Caco-2 (cell line): ENCODE data around the gene TRIM2. TPM values are rescaled to one million over a fixed set of nuclear protein-coding genes. Genes with fewer than 3 reads are reported as not detected.

Experiments
- BruUV-seq: library from RNA; stranded (reverse); fragments of 400-500 nt; replicated peaks from 2 replicates; lab custom pipeline; 2021; lab: Mats Ljungman, UMichigan
- CTCF ChIA-PET: fragments of 300-600 bp; sonication (Branson Sonifier 250); formaldehyde crosslinking; loops from one replicate; lab custom pipeline; 2022; ENCODE audit warnings: antibody characterized with exemption; lab: Charles Lee
- POLR2A ChIA-PET: fragments of 300-600 bp; sonication (Branson Sonifier 250); formaldehyde crosslinking; loops from one replicate; lab custom pipeline; 2022; ENCODE audit warnings: antibody characterized with exemption; lab: Charles Lee
- DNase-seq, 2 experiments: peaks; one replicate each; pipeline versions ENCODE4 v3.0.0 to v3.0.0-alpha.2; 2020 to 2022
- H3K27me3 ChIP-seq: replicated peaks from 2 replicates; pipeline ENCODE4 v1.6.0; 2011; ENCODE audit warnings: low read length; ENCODE audit not compliant: control insufficient read depth, insufficient read depth
- H3K36me3 ChIP-seq: 2 replicates; pipeline ENCODE4 v1.5.1; 2011; ENCODE audit warnings: low read length; ENCODE audit not compliant: control insufficient read depth, insufficient read depth
- H3K4me1 ChIP-seq: fragments of 250-450 bp; sonication (Bioruptor Pico); 2 replicates; pipeline ENCODE4 v1.5.1; 2020; ENCODE audit warnings: mild to moderate bottlenecking
- H3K4me3 ChIP-seq: 2 replicates; pipeline ENCODE4 v1.5.1; 2011; ENCODE audit warnings: low read depth, mild to moderate bottlenecking, control low read depth, low read length
- H3K9me3 ChIP-seq: fragments of 250-450 bp; sonication (Bioruptor Pico); 2 replicates; pipeline ENCODE4 v1.5.1; 2020; ENCODE audit warnings: mild to moderate bottlenecking, moderate library complexity
- H3K27ac Mint-ChIP-seq: one replicate; pipeline ENCODE4 v1.8.0; 2022; ENCODE audit warnings: mixed read lengths; ENCODE audit not compliant: unreplicated experiment
- H3K27me3 Mint-ChIP-seq: one replicate; pipeline ENCODE4 v1.8.0; 2022; ENCODE audit warnings: mixed read lengths; ENCODE audit not compliant: insufficient read depth, unreplicated experiment
- H3K36me3 Mint-ChIP-seq: one replicate; pipeline ENCODE4 v1.8.0; 2022; ENCODE audit warnings: mild to moderate bottlenecking, mixed read lengths; ENCODE audit not compliant: insufficient read depth, unreplicated experiment
- H3K4me1 Mint-ChIP-seq: one replicate; pipeline ENCODE4 v1.8.0; 2022; ENCODE audit warnings: low read depth, mixed read lengths; ENCODE audit not compliant: unreplicated experiment
- H3K4me3 Mint-ChIP-seq: one replicate; pipeline ENCODE4 v1.8.0; 2022; ENCODE audit warnings: mild to moderate bottlenecking, moderate library complexity, mixed read lengths; ENCODE audit not compliant: unreplicated experiment
- H3K9me3 Mint-ChIP-seq: one replicate; pipeline ENCODE4 v1.8.0; 2022; ENCODE audit warnings: mixed read lengths; ENCODE audit not compliant: unreplicated experiment
- intact Hi-C: fragments of 100-400 bp; cut with micrococcal nuclease; formaldehyde crosslinking; loops from one replicate; pipeline ENCODE4 v1.10.0; 2022; ENCODE audit not compliant: unreplicated experiment
- total RNA-seq: library from RNA; stranded (reverse); gene quantifications from 2 replicates; pipeline ENCODE4 v1.2.3, GENCODE V29; 2022
- TF ChIP-seq, protein P1 (sequence below), 2 experiments: fragments of 200-600 bp in 1 of 2; IDR thresholded peaks; 1 replicate in 1 of 2; 2 replicates in 1 of 2; pipeline versions ENCODE4 v1.5.1 to v1.8.0; 2011 to 2022; ENCODE audit warnings: antibody characterized with exemption in 1 of 2, control low read depth in 1 of 2, inconsistent platforms in 1 of 2, low read depth in 1 of 2, low read length in 1 of 2, mild to moderate bottlenecking in 1 of 2, moderate library complexity in 1 of 2; ENCODE audit not compliant: insufficient read depth in 1 of 2, severe bottlenecking in 1 of 2, unreplicated experiment in 1 of 2

Gene TRIM2
- total RNA-seq, 1 experiment from 2014 or later: 62.3 TPM

DNA sequence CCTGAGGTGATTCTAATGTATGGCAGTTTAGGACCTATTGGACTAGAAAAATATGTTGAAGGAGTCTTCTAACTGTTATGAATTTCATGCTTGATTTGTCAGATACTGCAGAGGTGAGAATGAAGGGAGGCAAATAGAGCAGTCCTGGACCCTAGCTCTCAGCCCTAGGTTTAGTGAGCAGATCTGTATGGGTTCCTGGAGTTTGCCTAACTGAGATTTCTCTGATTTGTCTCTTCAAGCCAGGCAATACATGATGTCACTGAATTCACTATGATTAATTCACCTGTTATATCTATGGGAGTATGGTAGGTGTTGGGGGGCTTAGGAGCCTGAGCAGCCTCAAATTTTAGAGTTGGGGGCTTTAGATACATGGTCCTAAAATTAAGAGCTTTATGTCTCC, 142.9 kb downstream of the TRIM2 start:
- peaks cover 17% of the 10 kb centered on the region for H3K4me1 ChIP-seq
- no TSS peak for BruUV-seq
- Mint-ChIP-seq H3K4me1 (peaks cover 20% of the 10 kb centered on the region), H3K27ac (peak overlapping the region; percentile 2), H3K4me3 (no peak overlapping the region), H3K36me3 (peaks cover 5% of the 10 kb centered on the region), H3K27me3 (no peaks in the 10 kb centered on the region), H3K9me3 (no peaks in the 10 kb centered on the region)
- ChIA-PET CTCF (interaction anchor here (0.5 to 1.7 kb wide), 2 partner anchors 11 to 227 kb away, joined by 3 to 9 read pairs; no protein-coding TSS in a partner anchor), POLR2A (no interaction called here)
- intact Hi-C loops: no loop called here
- H3K27me3 ChIP-seq: no peaks in the 10 kb centered on the region
- no peaks in the 10 kb centered on the region for H3K9me3 ChIP-seq
- H3K36me3 ChIP-seq: no peaks in the 10 kb centered on the region
- DNase-seq: no peak
- H3K4me3 ChIP-seq: no peak overlapping the region
- TF ChIP-seq, protein P1, sequence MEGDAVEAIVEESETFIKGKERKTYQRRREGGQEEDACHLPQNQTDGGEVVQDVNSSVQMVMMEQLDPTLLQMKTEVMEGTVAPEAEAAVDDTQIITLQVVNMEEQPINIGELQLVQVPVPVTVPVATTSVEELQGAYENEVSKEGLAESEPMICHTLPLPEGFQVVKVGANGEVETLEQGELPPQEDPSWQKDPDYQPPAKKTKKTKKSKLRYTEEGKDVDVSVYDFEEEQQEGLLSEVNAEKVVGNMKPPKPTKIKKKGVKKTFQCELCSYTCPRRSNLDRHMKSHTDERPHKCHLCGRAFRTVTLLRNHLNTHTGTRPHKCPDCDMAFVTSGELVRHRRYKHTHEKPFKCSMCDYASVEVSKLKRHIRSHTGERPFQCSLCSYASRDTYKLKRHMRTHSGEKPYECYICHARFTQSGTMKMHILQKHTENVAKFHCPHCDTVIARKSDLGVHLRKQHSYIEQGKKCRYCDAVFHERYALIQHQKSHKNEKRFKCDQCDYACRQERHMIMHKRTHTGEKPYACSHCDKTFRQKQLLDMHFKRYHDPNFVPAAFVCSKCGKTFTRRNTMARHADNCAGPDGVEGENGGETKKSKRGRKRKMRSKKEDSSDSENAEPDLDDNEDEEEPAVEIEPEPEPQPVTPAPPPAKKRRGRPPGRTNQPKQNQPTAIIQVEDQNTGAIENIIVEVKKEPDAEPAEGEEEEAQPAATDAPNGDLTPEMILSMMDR (IDR thresholded peaks at IDR 0.05; ENCODE audit: insufficient read depth in 1 of 2, low read depth in 1 of 2, low read length in 1 of 2, severe bottlenecking in 1 of 2, unreplicated experiment in 1 of 2): no peak

DNA sequence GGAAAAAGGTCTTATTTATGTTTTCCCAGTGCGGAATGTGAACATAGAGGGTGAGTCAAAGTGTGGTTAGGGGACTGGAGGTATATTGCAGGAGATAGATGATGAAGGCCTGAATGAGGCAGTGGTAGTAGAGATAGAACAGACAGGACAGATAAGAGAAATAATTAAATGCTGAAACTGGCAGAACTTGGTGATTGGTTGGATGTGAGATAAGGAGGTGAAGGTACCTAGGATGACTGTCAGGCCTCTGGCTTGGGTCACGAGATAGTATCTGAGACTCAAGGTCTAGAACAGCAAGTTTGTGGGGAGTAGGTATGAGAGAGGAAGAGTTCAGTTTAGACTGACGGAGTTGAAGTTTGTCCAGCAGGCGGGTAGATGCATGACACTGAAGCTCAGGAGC, 143.8 kb downstream of the TRIM2 start:
- intact Hi-C loops: no loop called here
- peaks cover 17% of the 10 kb centered on the region for H3K4me1 ChIP-seq

DNA sequence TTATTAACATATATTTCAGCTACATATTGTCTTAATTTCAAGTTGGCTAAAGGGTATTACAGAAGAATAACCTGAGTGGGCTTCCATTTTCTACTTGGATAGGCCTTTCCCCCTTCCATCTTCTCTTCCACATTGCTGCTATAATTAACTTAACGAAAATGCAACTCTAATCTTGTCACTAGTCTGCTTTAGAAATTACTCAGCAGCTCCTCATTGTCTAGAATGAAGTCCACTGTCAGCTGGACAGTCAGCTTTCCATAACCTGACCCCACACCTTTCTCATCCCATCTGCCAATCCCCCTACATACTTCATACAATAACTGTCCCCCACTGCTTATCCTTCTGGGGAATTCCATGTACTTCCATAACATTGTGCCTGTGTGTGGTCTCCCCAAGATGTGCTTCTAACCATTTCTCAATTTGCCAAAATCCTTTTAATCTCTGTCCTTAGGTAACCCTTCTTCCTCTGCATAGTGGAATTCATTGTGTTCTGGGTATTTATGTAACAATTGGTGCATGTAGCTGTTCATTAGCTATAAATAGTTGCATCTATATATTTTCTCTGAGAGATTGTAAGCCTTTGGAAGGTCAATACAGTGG, 145.1 kb downstream of the TRIM2 start:
- DNase-seq: no peak
- BruUV-seq: no TSS peak
- intact Hi-C loops: no loop called here
- H3K36me3 Mint-ChIP-seq: peaks cover 5% of the 10 kb centered on the region
- H3K27me3 ChIP-seq: no peaks in the 10 kb centered on the region
- no peak overlapping the region for H3K4me3 ChIP-seq
- H3K9me3 Mint-ChIP-seq: no peaks in the 10 kb centered on the region
- TF ChIP-seq, protein P1 (IDR thresholded peaks at IDR 0.05; ENCODE audit: insufficient read depth in 1 of 2, low read depth in 1 of 2, low read length in 1 of 2, severe bottlenecking in 1 of 2, unreplicated experiment in 1 of 2): no peak
- H3K4me1 Mint-ChIP-seq: peaks cover 20% of the 10 kb centered on the region
- ChIA-PET POLR2A (no interaction called here), CTCF (no interaction called here)
- no peaks in the 10 kb centered on the region for H3K9me3 ChIP-seq
- no peaks in the 10 kb centered on the region for H3K27me3 Mint-ChIP-seq
- no peak overlapping the region for H3K4me3 Mint-ChIP-seq
- H3K36me3 ChIP-seq: no peaks in the 10 kb centered on the region
- H3K4me1 ChIP-seq: peaks cover 17% of the 10 kb centered on the region
- no peak overlapping the region for H3K27ac Mint-ChIP-seq

More for the DNA sequence above, 143.8 kb downstream of the TRIM2 start:
- POLR2A ChIA-PET: no interaction called here
- H3K4me3 Mint-ChIP-seq: no peak overlapping the region
- BruUV-seq: no TSS peak
- H3K27me3 Mint-ChIP-seq: no peaks in the 10 kb centered on the region
- no peak for DNase-seq
- TF ChIP-seq, protein P1 (IDR thresholded peaks at IDR 0.05; ENCODE audit: insufficient read depth in 1 of 2, low read depth in 1 of 2, low read length in 1 of 2, severe bottlenecking in 1 of 2, unreplicated experiment in 1 of 2): no peak
- H3K36me3 Mint-ChIP-seq: peaks cover 5% of the 10 kb centered on the region
- Histone ChIP-seq H3K9me3 (no peaks in the 10 kb centered on the region), H3K4me3 (no peak overlapping the region), H3K27me3 (no peaks in the 10 kb centered on the region), H3K36me3 (no peaks in the 10 kb centered on the region)
- H3K4me1 Mint-ChIP-seq: peaks cover 20% of the 10 kb centered on the region
- H3K27ac Mint-ChIP-seq: peak overlapping the region; percentile 2
- no peaks in the 10 kb centered on the region for H3K9me3 Mint-ChIP-seq
- CTCF ChIA-PET: interaction anchor here (0.8 kb wide), 1 partner anchor 226 kb away, joined by 3 read pairs; no protein-coding TSS in a partner anchor
